MCF 10A (cell line): ENCODE results near the gene CIT. TPM values are rescaled to one million over a fixed set of nuclear protein-coding genes. Genes with fewer than 3 reads are reported as not detected.

Experiments used
- BruUV-seq: library from RNA; stranded (reverse); fragments of 400-500 nt; replicated peaks from 2 replicates; lab custom pipeline; 2021; lab: Mats Ljungman, UMichigan
- CTCF ChIA-PET: fragments of 300-600 bp; sonication (Branson Sonifier 250); formaldehyde crosslinking; extraction: SDS; loops from one replicate; lab custom pipeline; 2021; ENCODE audit warnings: antibody characterized with exemption, inconsistent platforms; lab: Yijun Ruan, JAX
- POLR2A ChIA-PET: fragments of 300-600, 350-650 bp; sonication (Branson Sonifier 250); formaldehyde crosslinking; extraction: SDS; loops from one replicate; lab custom pipeline; 2020; ENCODE audit warnings: antibody characterized with exemption, inconsistent platforms; lab: Yijun Ruan, JAX
- DNase-seq: peaks from one replicate; pipeline ENCODE4 v3.0.0-alpha.2; 2018; ENCODE audit not compliant: unreplicated experiment
- H3K27ac Mint-ChIP-seq: one replicate; pipeline ENCODE4 v1.8.0; 2022; ENCODE audit warnings: mild to moderate bottlenecking, low read depth, mixed read lengths; ENCODE audit not compliant: unreplicated experiment
- H3K27me3 Mint-ChIP-seq: one replicate; pipeline ENCODE4 v1.8.0; 2022; ENCODE audit warnings: mixed read lengths; ENCODE audit not compliant: insufficient read depth, unreplicated experiment
- H3K36me3 Mint-ChIP-seq: one replicate; pipeline ENCODE4 v1.8.0; 2022; ENCODE audit warnings: mild to moderate bottlenecking, moderate library complexity, mixed read lengths; ENCODE audit not compliant: insufficient read depth, unreplicated experiment
- H3K4me1 Mint-ChIP-seq: one replicate; pipeline ENCODE4 v1.8.0; 2022; ENCODE audit warnings: mixed read lengths; ENCODE audit not compliant: insufficient read depth, unreplicated experiment
- H3K4me3 Mint-ChIP-seq: one replicate; pipeline ENCODE4 v1.8.0; 2022; ENCODE audit warnings: mild to moderate bottlenecking, moderate library complexity, mixed read lengths; ENCODE audit not compliant: unreplicated experiment
- H3K9me3 Mint-ChIP-seq: one replicate; pipeline ENCODE4 v1.8.0; 2022; ENCODE audit warnings: mixed read lengths; ENCODE audit not compliant: unreplicated experiment
- intact Hi-C: fragments of 100-400 bp; cut with micrococcal nuclease; formaldehyde crosslinking; loops from 2 replicates; pipeline ENCODE4 v1.14.1; 2022
- microRNA-seq: library from miRNA; unstranded; fragments of <30 nt; microRNA quantifications from one replicate; pipeline ENCODE4 v1.2.0, GENCODE V29; 2022
- total RNA-seq: library from RNA; stranded (reverse); gene quantifications from 2 replicates; pipeline ENCODE4 v1.2.3, GENCODE V29; 2022
- TF ChIP-seq, protein P1 (sequence below): fragments of 200-600 bp; IDR thresholded peaks from one replicate; pipeline ENCODE4 v1.8.0; 2022; ENCODE audit warnings: antibody characterized with exemption, mild to moderate bottlenecking; ENCODE audit not compliant: unreplicated experiment

Gene CIT
- total RNA-seq, 1 experiment from 2014 or later: 25.0 TPM

DNA sequence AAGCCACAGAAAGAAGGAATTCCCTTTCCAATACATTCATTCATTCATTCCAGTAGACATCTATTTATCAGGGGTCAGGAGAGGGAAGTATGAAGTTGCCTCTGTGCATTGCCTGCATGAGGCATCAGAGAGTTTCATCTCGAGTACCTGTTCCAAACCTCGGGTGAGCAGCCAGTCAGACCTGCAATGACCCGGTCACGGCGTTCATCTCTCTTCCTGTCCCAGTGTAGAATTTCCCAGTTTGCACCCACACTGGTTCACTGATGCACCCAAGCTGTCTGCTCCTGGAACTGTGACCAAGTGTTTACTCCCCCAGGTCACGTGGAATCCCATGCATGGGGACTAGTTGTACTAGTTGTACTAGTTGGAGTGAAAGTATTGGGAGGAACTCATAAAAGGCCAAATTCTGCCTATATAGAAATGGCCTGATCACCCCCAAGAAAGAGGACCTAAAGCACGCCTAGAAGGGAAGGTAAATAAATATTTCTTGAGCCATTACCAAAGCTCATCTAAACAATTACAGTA lies 231.5 kb downstream of the CIT start:
- TF ChIP-seq, protein P1, sequence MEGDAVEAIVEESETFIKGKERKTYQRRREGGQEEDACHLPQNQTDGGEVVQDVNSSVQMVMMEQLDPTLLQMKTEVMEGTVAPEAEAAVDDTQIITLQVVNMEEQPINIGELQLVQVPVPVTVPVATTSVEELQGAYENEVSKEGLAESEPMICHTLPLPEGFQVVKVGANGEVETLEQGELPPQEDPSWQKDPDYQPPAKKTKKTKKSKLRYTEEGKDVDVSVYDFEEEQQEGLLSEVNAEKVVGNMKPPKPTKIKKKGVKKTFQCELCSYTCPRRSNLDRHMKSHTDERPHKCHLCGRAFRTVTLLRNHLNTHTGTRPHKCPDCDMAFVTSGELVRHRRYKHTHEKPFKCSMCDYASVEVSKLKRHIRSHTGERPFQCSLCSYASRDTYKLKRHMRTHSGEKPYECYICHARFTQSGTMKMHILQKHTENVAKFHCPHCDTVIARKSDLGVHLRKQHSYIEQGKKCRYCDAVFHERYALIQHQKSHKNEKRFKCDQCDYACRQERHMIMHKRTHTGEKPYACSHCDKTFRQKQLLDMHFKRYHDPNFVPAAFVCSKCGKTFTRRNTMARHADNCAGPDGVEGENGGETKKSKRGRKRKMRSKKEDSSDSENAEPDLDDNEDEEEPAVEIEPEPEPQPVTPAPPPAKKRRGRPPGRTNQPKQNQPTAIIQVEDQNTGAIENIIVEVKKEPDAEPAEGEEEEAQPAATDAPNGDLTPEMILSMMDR: no peak
- BruUV-seq: no TSS peak
- Mint-ChIP-seq H3K27me3 (peaks cover 16% of the 10 kb centered on the region), H3K27ac (no peak overlapping the region), H3K4me1 (no peaks in the 10 kb centered on the region), H3K36me3 (no peaks in the 10 kb centered on the region), H3K9me3 (no peaks in the 10 kb centered on the region), H3K4me3 (no peak overlapping the region)
- intact Hi-C loops: loop anchor here (5.0 kb wide), 1 partner anchor 203 kb away; no protein-coding TSS in a partner anchor
- ChIA-PET CTCF (interaction anchor here (0.7 to 1.6 kb wide), 2 partner anchors 16 to 1210 kb away, joined by 3 to 4 read pairs; no protein-coding TSS in a partner anchor), POLR2A (no interaction called here)
- no peak for DNase-seq

DNA sequence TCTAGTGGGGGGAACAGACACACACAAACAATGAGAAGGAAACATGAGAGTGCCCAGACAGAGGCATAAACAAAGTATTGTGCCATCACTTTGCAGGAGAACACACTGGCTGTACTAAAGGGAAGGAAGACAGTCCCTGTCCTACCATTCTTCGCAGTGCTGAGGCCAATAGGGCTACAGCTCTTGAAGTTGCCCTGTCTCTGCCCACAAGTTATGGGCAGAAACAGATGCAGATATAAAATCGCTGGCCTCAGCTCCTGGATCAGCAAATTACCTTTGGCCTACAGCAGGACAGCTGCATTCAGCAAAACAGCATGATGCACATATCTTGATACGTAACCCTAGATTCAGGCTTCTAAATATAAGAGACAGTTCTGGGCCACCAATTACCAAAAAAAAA lies 232.2 kb downstream of the CIT start:
- no peak overlapping the region for H3K27ac Mint-ChIP-seq

DNA sequence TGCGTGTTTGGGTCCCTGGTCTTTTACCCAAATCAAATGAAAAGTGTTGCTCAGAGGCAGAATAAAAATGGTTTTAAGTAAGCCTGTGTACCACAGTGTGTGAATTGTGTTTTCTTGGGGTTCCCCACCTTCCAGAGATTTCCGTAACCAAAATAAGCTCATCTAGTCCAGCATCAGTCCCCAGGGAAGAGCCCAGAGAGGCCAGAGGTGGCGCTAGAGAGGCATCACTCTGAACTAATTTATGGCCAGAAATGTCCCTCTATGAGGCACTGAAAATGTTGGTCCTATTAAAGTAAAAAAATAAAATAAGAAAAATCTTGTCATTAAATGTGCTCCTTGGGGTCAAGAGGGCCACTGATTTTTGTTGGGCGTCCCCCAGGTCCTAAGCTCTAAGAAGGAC lies 234.1 kb downstream of the CIT start:
- TF ChIP-seq, protein P1: peak; percentile 19
- POLR2A ChIA-PET: interaction anchor here (0.7 kb wide), 1 partner anchor 931 kb away, joined by 3 read pairs; no protein-coding TSS in a partner anchor
- intact Hi-C loops: no loop called here
- Mint-ChIP-seq H3K9me3 (no peaks in the 10 kb centered on the region), H3K4me3 (no peak overlapping the region), H3K27me3 (peaks cover 35% of the 10 kb centered on the region), H3K4me1 (no peaks in the 10 kb centered on the region), H3K27ac (no peak overlapping the region), H3K36me3 (no peaks in the 10 kb centered on the region)
- no TSS peak for BruUV-seq
- no peak for DNase-seq
- CTCF ChIA-PET: interaction anchor here (0.6 to 1.8 kb wide), 7 partner anchors 9 to 1238 kb away, joined by 3 to 8 read pairs (median 3); partner anchors contain the start of gene PRKAB1

More for the DNA sequence above, 232.2 kb downstream of the CIT start:
- Mint-ChIP-seq H3K4me3 (no peak overlapping the region), H3K27me3 (peaks cover 22% of the 10 kb centered on the region), H3K9me3 (no peaks in the 10 kb centered on the region), H3K36me3 (no peaks in the 10 kb centered on the region), H3K4me1 (no peaks in the 10 kb centered on the region)
- DNase-seq: no peak
- intact Hi-C loops: loop anchor here (5.0 kb wide), 1 partner anchor 203 kb away; no protein-coding TSS in a partner anchor
- POLR2A ChIA-PET: no interaction called here
- TF ChIP-seq, protein P1: no peak
- CTCF ChIA-PET: no interaction called here
- no TSS peak for BruUV-seq

Small RNA genes within 50 kb of the gene (microRNA-seq; reads per million reads assigned to microRNA genes)
- gene MIR1178: not detected

Other genes with a start within 250 kb of the CIT start
- gene PRKAB1, start 209.2 kb downstream of the CIT start, total RNA-seq: 22.5 and 27.2 TPM in 2 replicates
- gene BICDL1, start 111.9 kb upstream of the CIT start, total RNA-seq: 18.4 and 20.7 TPM in 2 replicates
- 54.4 and 57.8 TPM in 2 replicates for gene RAB35, start 239.4 kb upstream of the CIT start, total RNA-seq